DMS 273 treated with DMSO at 0.1 percent for 48 hours (cell line): Measurements from ENCODE around the gene KIT.

Experiments
- DNase-seq: peaks from one replicate; lab custom pipeline; 2025; lab: John Stamatoyannopoulos, UW

KIT gene

GRCh38 chr4:54745031-54745770 lies 87.4 kb downstream of the KIT start:
- DNase-seq: no peak

- no peak for DNase-seq
Measured at GRCh38 chr4:54746218-54746617, 88.5 kb downstream of the KIT start.

- no peak for DNase-seq
Measured at GRCh38 chr4:54750341-54750740, 92.6 kb downstream of the KIT start.

GRCh38 chr4:54754394-54754793 lies 96.6 kb downstream of the KIT start:
- DNase-seq: no peak

GRCh38 chr4:54764476-54764875 lies 106.7 kb downstream of the KIT start:
- DNase-seq: no peak

GRCh38 chr4:54767376-54767775 lies 109.6 kb downstream of the KIT start:
- DNase-seq: no peak

- DNase-seq: no peak
Measured at GRCh38 chr4:54773022-54773421, 115.3 kb downstream of the KIT start.

- no peak for DNase-seq
Measured at GRCh38 chr4:54779036-54779435, 121.3 kb downstream of the KIT start.

- no peak for DNase-seq
Measured at GRCh38 chr4:54779476-54780148, 121.9 kb downstream of the KIT start.

- DNase-seq: no peak
Measured at GRCh38 chr4:54780149-54780495, 122.4 kb downstream of the KIT start.

GRCh38 chr4:54781756-54782155 lies 124.0 kb downstream of the KIT start:
- DNase-seq: no peak

- DNase-seq: no peak
Measured at GRCh38 chr4:54783402-54784110, 125.8 kb downstream of the KIT start.

GRCh38 chr4:54784161-54784671 lies 126.5 kb downstream of the KIT start:
- DNase-seq: no peak
